Activated T-helper 1 cell treated with Interleukin-2 at 50 U/mL for 16 hours (primary cell): ENCODE results near the gene ARIH1.
"Not testable (repeated sequence)": the region's sequence is repeated elsewhere in the genome, so short reads cannot be mapped to it uniquely, and the experiment has no call there.

Experiments
- DNase-seq: peaks from one replicate; pipeline ENCODE4 v3.0.0-alpha.2; 2020; ENCODE audit warnings: low read depth

The ARIH1 gene

GRCh38 chr15:72608084-72608483 lies 134.0 kb downstream of the ARIH1 start:
- not testable (repeated sequence) for DNase-seq

DNA sequence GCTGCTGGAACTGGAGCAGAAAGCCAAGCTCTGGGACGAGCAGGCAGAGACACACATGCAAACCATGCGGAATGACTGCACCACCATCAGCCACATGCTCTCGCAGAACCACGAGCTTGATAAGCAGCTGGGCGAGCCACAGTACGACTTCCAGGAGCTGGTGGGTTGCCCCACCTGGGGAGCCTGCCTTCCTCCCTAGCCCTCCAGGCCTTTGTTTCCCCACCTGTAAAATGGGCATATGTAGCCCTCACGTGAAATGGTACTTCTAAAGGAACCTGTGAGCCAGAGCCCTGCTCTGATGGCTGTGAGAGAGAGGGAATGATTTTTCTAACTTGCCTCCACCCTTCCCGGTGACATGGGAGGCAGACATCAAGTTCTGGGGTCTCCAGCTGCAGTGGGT lies 135.7 kb downstream of the ARIH1 start:
- no peak for DNase-seq

GRCh38 chr15:72612324-72612723 lies 138.2 kb downstream of the ARIH1 start:
- DNase-seq, result not testable (repeated sequence)

GRCh38 chr15:72614810-72615532 lies 140.8 kb downstream of the ARIH1 start:
- no peak for DNase-seq

GRCh38 chr15:72615533-72616233 lies 141.6 kb downstream of the ARIH1 start:
- DNase-seq, result not testable (repeated sequence)

DNA sequence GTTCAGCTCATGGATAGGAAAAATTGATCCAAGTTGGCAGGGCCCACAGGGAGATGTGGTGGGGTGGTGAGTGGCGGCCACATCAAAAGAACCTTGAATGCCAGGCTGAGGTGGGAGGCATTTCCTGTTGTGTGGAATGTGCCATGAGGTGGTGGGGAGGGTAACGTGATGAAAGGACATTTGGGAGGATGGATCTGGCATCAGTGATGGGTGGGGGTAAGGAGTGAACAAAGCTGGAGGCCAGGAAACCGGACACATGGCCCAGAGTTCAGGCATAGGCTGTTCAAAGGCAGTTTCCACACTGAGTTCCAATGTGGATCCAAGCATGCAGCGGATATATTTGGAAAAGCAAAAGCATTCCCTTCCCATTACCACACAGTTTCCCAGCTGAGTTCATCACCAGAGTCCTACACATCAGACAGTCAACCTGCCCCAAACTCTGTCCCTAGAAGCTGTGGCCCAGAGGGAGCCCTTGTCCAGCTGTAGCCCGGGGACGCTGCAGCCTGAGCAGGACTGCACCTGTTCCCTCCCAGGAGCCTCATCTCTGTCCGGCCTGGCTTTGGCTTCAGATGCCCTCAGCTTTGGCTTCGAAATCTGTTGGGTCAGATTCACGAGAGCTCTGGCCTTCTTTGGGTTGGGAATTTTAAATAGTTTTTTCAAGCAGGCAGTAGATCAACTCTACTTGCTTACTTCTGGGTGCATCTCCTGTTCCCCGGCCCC lies 142.5 kb downstream of the ARIH1 start:
- DNase-seq, result no peak

DNA sequence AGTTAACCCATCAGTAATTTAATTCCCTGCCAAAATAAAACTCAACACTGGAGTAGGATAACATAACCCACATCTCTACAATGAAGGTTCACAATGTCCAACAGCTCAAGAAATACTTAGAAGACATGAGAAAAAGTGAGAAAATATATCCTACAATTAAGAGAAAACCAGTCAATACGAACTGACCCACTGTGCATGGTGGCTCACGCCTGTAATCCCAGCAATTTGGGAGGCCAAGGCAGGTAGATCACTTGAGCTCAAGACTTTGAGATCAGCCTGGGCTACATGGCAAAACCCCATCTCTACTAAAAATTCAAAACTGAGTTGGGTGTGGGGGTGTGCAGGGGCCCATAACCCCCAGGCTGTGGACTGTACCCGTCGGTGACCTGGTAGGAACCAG lies 149.7 kb downstream of the ARIH1 start:
- not testable (repeated sequence) for DNase-seq

DNA sequence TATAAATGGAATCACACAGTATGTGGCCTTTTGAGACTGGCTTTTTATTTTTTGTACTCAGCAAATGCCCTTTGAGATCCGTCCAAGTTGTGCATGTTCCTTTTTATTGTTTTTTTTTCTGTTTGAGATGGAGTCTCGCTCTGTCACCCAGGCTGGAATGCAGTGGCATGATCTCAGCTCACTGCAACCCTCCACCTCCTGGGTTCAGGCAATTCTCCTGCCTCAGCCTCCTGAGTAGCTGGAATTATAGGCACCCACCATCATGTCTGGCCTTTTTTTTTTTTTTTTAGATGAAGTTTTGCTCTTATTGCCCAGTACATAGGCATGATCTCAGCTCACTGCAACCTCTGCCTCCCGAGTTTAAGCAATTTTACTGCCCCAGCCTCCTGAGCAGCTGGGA lies 152.0 kb downstream of the ARIH1 start:
- DNase-seq, result not testable (repeated sequence)

- DNase-seq, result not testable (repeated sequence)
Observed at GRCh38 chr15:72628249-72629067, 154.3 kb downstream of the ARIH1 start.

- DNase-seq, result not testable (repeated sequence)
Observed at GRCh38 chr15:72629068-72629570, 155.0 kb downstream of the ARIH1 start.

DNA sequence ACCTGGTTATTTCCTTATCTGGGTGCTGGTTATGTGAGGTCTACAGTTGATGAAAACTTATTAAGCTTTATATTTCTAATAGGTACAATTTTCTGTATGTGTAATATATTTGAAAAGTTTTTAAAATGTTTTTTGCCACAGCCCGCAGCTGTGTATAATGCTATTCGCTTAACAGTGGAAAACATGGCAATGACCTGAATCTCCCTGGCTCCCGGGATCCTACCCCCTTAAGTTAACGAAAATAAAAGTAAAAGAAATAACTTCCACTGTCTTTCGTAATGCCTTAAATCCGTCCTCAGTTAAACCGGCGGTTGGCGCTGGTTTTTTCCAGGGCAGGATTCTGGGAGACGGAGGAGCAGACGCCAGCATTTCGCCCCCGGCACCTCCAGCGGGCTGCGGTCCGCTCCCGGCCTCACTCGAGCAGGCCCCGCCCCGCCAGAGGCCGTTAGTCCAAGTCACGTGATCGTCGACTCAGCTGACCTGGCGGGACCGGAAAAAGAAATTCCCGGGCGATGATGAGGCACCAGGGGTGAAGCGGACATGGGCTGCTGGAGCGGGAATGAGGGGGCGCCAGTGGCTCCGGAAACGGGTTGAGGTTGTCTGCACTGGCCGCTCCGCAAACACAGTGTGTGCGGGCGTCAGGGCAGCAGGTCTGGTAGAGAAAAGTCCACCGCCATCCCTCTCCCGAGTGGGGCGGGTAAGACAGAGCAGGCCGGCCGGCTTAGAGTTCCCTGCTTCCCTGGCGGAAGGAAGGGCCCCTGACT lies 162.6 kb downstream of the ARIH1 start:
- not testable (repeated sequence) for DNase-seq

GRCh38 chr15:72639759-72640483 lies 165.8 kb downstream of the ARIH1 start:
- DNase-seq, result not testable (repeated sequence)

DNA sequence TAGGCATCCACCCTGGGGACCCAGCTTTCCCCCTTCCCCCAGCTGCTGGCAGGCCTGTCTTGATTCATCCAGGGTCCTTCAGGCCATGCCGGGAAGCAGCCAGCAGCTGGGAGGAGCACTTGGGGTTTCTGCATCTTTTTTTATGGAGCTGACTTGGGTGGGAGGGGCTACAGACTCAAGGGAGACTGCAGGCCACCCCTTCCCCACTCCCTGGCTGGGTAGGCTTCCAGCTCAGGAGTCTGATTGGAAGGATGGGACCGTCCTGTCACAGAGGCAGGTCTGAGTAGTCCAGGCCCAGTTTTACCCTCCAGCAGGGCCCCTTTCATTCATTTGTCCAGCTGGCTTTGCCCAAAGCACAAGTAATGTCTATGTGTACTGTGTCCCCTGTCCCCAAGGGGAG lies 168.1 kb downstream of the ARIH1 start:
- DNase-seq, result not testable (repeated sequence)

DNA sequence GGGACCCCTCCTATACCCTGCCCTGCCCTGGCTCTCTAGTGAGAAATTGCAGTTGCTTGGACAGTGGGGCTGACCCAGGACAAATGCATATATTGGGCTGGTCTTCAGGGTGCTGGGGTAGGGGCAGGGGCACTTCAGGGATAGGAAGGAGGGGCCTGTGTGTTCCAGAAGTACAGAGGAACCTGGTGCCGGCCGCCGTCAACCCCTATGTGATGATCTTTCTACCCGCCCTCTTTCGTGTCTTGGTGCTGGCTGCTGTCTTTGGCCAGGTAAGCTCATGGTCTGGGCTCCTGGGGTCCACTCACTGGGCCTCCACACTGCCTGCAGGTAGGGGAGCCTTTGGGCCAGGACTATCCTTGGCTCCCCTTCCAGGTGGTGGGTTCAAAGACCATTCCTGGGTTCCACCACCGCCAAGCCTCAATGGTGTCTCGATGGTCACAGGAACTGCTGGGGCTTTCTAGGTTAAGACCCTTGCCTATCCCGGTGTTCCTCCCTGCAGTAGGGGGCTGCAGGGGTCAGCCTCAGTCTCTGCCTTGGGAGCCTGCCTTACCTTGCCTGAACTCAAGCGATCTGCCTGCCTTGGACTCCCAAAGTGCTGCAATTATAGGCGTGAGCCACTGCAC lies 174.6 kb downstream of the ARIH1 start:
- DNase-seq, result not testable (repeated sequence)
